MCF 10A (cell line): Measurements from ENCODE around the gene HOMEZ. TPM values are rescaled to one million over a fixed set of nuclear protein-coding genes. Genes with fewer than 3 reads are reported as not detected.
"Not testable (repeated sequence)": the region's sequence is repeated elsewhere in the genome, so short reads cannot be mapped to it uniquely, and the experiment has no call there.

Experiments used
- BruUV-seq: library from RNA; stranded (reverse); fragments of 400-500 nt; replicated peaks from 2 replicates; lab custom pipeline; 2021; lab: Mats Ljungman, UMichigan
- CTCF ChIA-PET: fragments of 300-600 bp; sonication (Branson Sonifier 250); formaldehyde crosslinking; extraction: SDS; loops from one replicate; lab custom pipeline; 2021; ENCODE audit warnings: antibody characterized with exemption, inconsistent platforms; lab: Yijun Ruan, JAX
- POLR2A ChIA-PET: fragments of 300-600, 350-650 bp; sonication (Branson Sonifier 250); formaldehyde crosslinking; extraction: SDS; loops from one replicate; lab custom pipeline; 2020; ENCODE audit warnings: antibody characterized with exemption, inconsistent platforms; lab: Yijun Ruan, JAX
- DNase-seq: peaks from one replicate; pipeline ENCODE4 v3.0.0-alpha.2; 2018; ENCODE audit not compliant: unreplicated experiment
- H3K27ac Mint-ChIP-seq: one replicate; pipeline ENCODE4 v1.8.0; 2022; ENCODE audit warnings: mild to moderate bottlenecking, low read depth, mixed read lengths; ENCODE audit not compliant: unreplicated experiment
- H3K27me3 Mint-ChIP-seq: one replicate; pipeline ENCODE4 v1.8.0; 2022; ENCODE audit warnings: mixed read lengths; ENCODE audit not compliant: insufficient read depth, unreplicated experiment
- H3K36me3 Mint-ChIP-seq: one replicate; pipeline ENCODE4 v1.8.0; 2022; ENCODE audit warnings: mild to moderate bottlenecking, moderate library complexity, mixed read lengths; ENCODE audit not compliant: insufficient read depth, unreplicated experiment
- H3K4me1 Mint-ChIP-seq: one replicate; pipeline ENCODE4 v1.8.0; 2022; ENCODE audit warnings: mixed read lengths; ENCODE audit not compliant: insufficient read depth, unreplicated experiment
- H3K4me3 Mint-ChIP-seq: one replicate; pipeline ENCODE4 v1.8.0; 2022; ENCODE audit warnings: mild to moderate bottlenecking, moderate library complexity, mixed read lengths; ENCODE audit not compliant: unreplicated experiment
- H3K9me3 Mint-ChIP-seq: one replicate; pipeline ENCODE4 v1.8.0; 2022; ENCODE audit warnings: mixed read lengths; ENCODE audit not compliant: unreplicated experiment
- CTCF ChIP-seq: fragments of 200-600 bp; IDR thresholded peaks from one replicate; pipeline ENCODE4 v1.8.0; 2022; ENCODE audit warnings: antibody characterized with exemption, mild to moderate bottlenecking; ENCODE audit not compliant: unreplicated experiment
- intact Hi-C: fragments of 100-400 bp; cut with micrococcal nuclease; formaldehyde crosslinking; loops from 2 replicates; pipeline ENCODE4 v1.14.1; 2022
- total RNA-seq: library from RNA; stranded (reverse); gene quantifications from 2 replicates; pipeline ENCODE4 v1.2.3, GENCODE V29; 2022

Gene HOMEZ
- total RNA-seq, 1 experiment from 2014 or later: 9.3 TPM

GRCh38 chr14:23269193-23269592 lies 16.7 kb downstream of the HOMEZ start:
- Mint-ChIP-seq H3K36me3 (peaks cover 10% of the 10 kb centered on the region), H3K27ac (no peak overlapping the region), H3K27me3 (no peaks in the 10 kb centered on the region), H3K4me1 (no peaks in the 10 kb centered on the region), H3K9me3 (no peaks in the 10 kb centered on the region), H3K4me3 (no peak overlapping the region)
- POLR2A ChIA-PET: interaction anchor here (0.6 kb wide), 1 partner anchor 81 kb away, joined by 3 read pairs; no protein-coding TSS in a partner anchor
- no TSS peak for BruUV-seq
- CTCF ChIA-PET: interaction anchor here (0.6 to 3.7 kb wide), 5 partner anchors 12 to 54 kb away, joined by 3 to 24 read pairs (median 6); no protein-coding TSS in a partner anchor
- no peak for DNase-seq
- no peak for TF ChIP-seq CTCF
- intact Hi-C loops: loop anchor here (5.0 kb wide), 1 partner anchor 208 kb away; no protein-coding TSS in a partner anchor

- POLR2A ChIA-PET: interaction anchor here (1.5 kb wide), 1 partner anchor 25 kb away, joined by 7 read pairs; the partner anchor contains the start of gene HOMEZ
- BruUV-seq, H3K27ac Mint-ChIP-seq: not testable (repeated sequence)
Observed at GRCh38 chr14:23260849-23261248, 25.1 kb downstream of the HOMEZ start.

GRCh38 chr14:23259426-23259825 lies 26.5 kb downstream of the HOMEZ start:
- no peaks in the 10 kb centered on the region for H3K9me3 Mint-ChIP-seq
- no peak for DNase-seq

More at GRCh38 chr14:23260849-23261248, 25.1 kb downstream of the HOMEZ start:
- H3K36me3 Mint-ChIP-seq, intact Hi-C loops, DNase-seq, H3K4me1 Mint-ChIP-seq, H3K4me3 Mint-ChIP-seq, H3K9me3 Mint-ChIP-seq: not testable (repeated sequence)
- CTCF ChIA-PET: interaction anchor here (3.1 kb wide), 1 partner anchor 119 kb away, joined by 16 read pairs; no protein-coding TSS in a partner anchor
- peaks cover 17% of the 10 kb centered on the region for H3K27me3 Mint-ChIP-seq

GRCh38 chr14:23258256-23258655 lies 27.7 kb downstream of the HOMEZ start:
- Mint-ChIP-seq H3K4me3 (no peak overlapping the region), H3K4me1 (no peaks in the 10 kb centered on the region), H3K36me3 (no peaks in the 10 kb centered on the region), H3K9me3 (no peaks in the 10 kb centered on the region), H3K27me3 (peaks cover 9% of the 10 kb centered on the region), H3K27ac (no peak overlapping the region)
- TF ChIP-seq CTCF: no peak
- ChIA-PET CTCF (interaction anchor here (0.6 to 3.1 kb wide), 9 partner anchors 16 to 535 kb away, joined by 3 to 16 read pairs (median 5); partner anchors contain the start of genes PPP1R3E and RNF212B), POLR2A (interaction anchor here (1.2 kb wide), 1 partner anchor 28 kb away, joined by 3 read pairs; the partner anchor contains the start of gene HOMEZ)
- intact Hi-C loops: no loop called here
- no TSS peak for BruUV-seq
- no peak for DNase-seq

More at GRCh38 chr14:23259426-23259825, 26.5 kb downstream of the HOMEZ start:
- POLR2A ChIA-PET: interaction anchor here (0.6 to 1.5 kb wide), 3 partner anchors 27 to 164 kb away, joined by 3 to 7 read pairs (median 4); partner anchors contain the start of genes C14orf119 and HOMEZ
- TF ChIP-seq CTCF: no peak
- Mint-ChIP-seq H3K4me3 (no peak overlapping the region), H3K4me1 (no peaks in the 10 kb centered on the region), H3K27ac (no peak overlapping the region), H3K36me3 (no peaks in the 10 kb centered on the region), H3K27me3 (peaks cover 17% of the 10 kb centered on the region)
- intact Hi-C loops: no loop called here
- CTCF ChIA-PET: interaction anchor here (0.6 to 3.1 kb wide), 7 partner anchors 8 to 138 kb away, joined by 3 to 16 read pairs (median 3); no protein-coding TSS in a partner anchor
- no TSS peak for BruUV-seq
